HepG2 (cell line): ENCODE data around the gene BRMS1. TPM values are rescaled to one million over a fixed set of nuclear protein-coding genes. Genes with fewer than 3 reads are reported as not detected.
"Not testable (repeated sequence)": the region's sequence is repeated elsewhere in the genome, so short reads cannot be mapped to it uniquely, and the experiment has no call there.

Source experiments
- ATAC-seq: fragments of 200-7000 bp; cut with Tn5 transposase; 3 replicates; pipeline ENCODE4 v1.9.1; 2020; ENCODE audit warnings: mild to moderate bottlenecking, moderate library complexity
- BruUV-seq: library from RNA; stranded (reverse); fragments of 400-500 nt; replicated peaks from 2 replicates; lab custom pipeline; 2021; lab: Mats Ljungman, UMichigan
- CTCF ChIA-PET: fragments of 300-600 bp; formaldehyde crosslinking; extraction: SDS; loops from one replicate; lab custom pipeline; 2021; ENCODE audit warnings: low total read pairs, inconsistent platforms, low intra/inter-chr PET ratio; lab: Yijun Ruan, JAX
- POLR2A ChIA-PET: fragments of 350-600 bp; sonication (Branson Sonifier 250); formaldehyde crosslinking; loops from one replicate; lab custom pipeline; 2020; ENCODE audit warnings: antibody characterized with exemption, inconsistent platforms; lab: Yijun Ruan, JAX
- DNase-seq: peaks from one replicate; pipeline ENCODE4 v3.0.0-alpha.2; 2015; ENCODE audit warnings: low spot score
- FAIRE-seq: peaks from 3 replicates; lab custom pipeline; 2011; peaks lifted over from hg19 to GRCh38; lab: Jason Lieb, UNC
- H2AFZ ChIP-seq: one replicate; pipeline ENCODE4 v1.6.1; 2011; ENCODE audit warnings: low read length, inconsistent platforms
- H3K27ac ChIP-seq: fragments of 300-600 bp; 3 replicates; pipeline ENCODE4 v1.8.0; 2011; ENCODE audit warnings: mixed run types, mild to moderate bottlenecking, mixed read lengths, low read length, inconsistent platforms; ENCODE audit not compliant: insufficient read depth; ENCODE audit errors: extremely low read length
- H3K27me3 ChIP-seq, 2 experiments: fragments of 200-600 bp in 1 of 2; 2 replicates in 1 of 2; 3 replicates in 1 of 2; pipeline versions ENCODE4 v1.6.0 to v1.8.0; 2011; ENCODE audit warnings: low read length in 2 of 2, mild to moderate bottlenecking in 2 of 2, moderate library complexity in 2 of 2, inconsistent platforms in 1 of 2; ENCODE audit not compliant: insufficient read depth in 2 of 2, control insufficient read depth in 1 of 2
- H3K36me3 ChIP-seq, 2 experiments: fragments of 200-600 bp in 1 of 2; replicated peaks in 1 of 2; 2 replicates in 1 of 2; 3 replicates in 1 of 2; pipeline versions ENCODE4 v1.5.1 to v1.8.0; 2011; ENCODE audit warnings: low read length in 2 of 2, inconsistent platforms in 1 of 2; ENCODE audit not compliant: insufficient read depth in 2 of 2, control insufficient read depth in 1 of 2
- H3K4me1 ChIP-seq: 2 replicates; pipeline ENCODE4 v1.5.1; 2012; ENCODE audit warnings: low read length, inconsistent platforms; ENCODE audit not compliant: insufficient read depth
- H3K4me2 ChIP-seq: 2 replicates; pipeline ENCODE4 v1.6.0; 2011; ENCODE audit warnings: low read depth, low read length, inconsistent platforms
- H3K4me3 ChIP-seq, 3 experiments: fragments of 200-600 bp in 1 of 3; sonication (generic), shearing (Covaris generic) in 1 of 3; replicated peaks in 1 of 3; 2 replicates each; pipeline ENCODE4 v1.5.1; 2011 to 2016; ENCODE audit warnings: low read length in 3 of 3, inconsistent platforms in 2 of 3, low read depth in 2 of 3, mild to moderate bottlenecking in 2 of 3, control low read depth in 1 of 3, mixed read lengths in 1 of 3; ENCODE audit not compliant: insufficient read depth in 1 of 3
- H3K79me2 ChIP-seq: one replicate; pipeline ENCODE4 v1.6.1; 2011; ENCODE audit warnings: low read length, inconsistent platforms; ENCODE audit not compliant: insufficient read depth
- H3K9ac ChIP-seq: 2 replicates; pipeline ENCODE4 v1.6.0; 2011; ENCODE audit warnings: mild to moderate bottlenecking, low read depth, low read length, inconsistent platforms; ENCODE audit not compliant: insufficient read depth
- H3K9me3 ChIP-seq: 2 replicates; pipeline ENCODE4 v1.5.1; 2012; ENCODE audit warnings: mild to moderate bottlenecking, low read length
- H4K20me1 ChIP-seq: 2 replicates; pipeline ENCODE4 v1.6.0; 2011; ENCODE audit warnings: inconsistent platforms, mild to moderate bottlenecking, low read length, moderate library complexity; ENCODE audit not compliant: insufficient read depth
- ARID3A ChIP-seq: IDR thresholded peaks from 2 replicates; pipeline ENCODE4 v1.6.1; 2012; ENCODE audit warnings: low read depth, low read length, improper control_type of control experiment
- NR2F6 ChIP-seq, 2 experiments: IDR thresholded peaks; 2 replicates each; pipeline ENCODE4 v1.6.1; 2016; ENCODE audit warnings: antibody characterized with exemption in 1 of 2, mild to moderate bottlenecking in 1 of 2
- THYN1 ChIP-seq: sonication (generic); formaldehyde crosslinking; IDR thresholded peaks from 2 replicates; pipeline ENCODE4 v1.8.1; 2023; ENCODE audit warnings: low read depth, mild to moderate bottlenecking, moderate library complexity, missing genetic modification reagents, borderline replicate concordance
- ZNF280B ChIP-seq: sonication (generic); formaldehyde crosslinking; IDR thresholded peaks from 2 replicates; pipeline ENCODE4 v1.5.0; 2020; ENCODE audit warnings: missing genetic modification reagents, mild to moderate bottlenecking, borderline replicate concordance
- ZNF724P ChIP-seq: sonication (generic); formaldehyde crosslinking; IDR thresholded peaks from 2 replicates; pipeline ENCODE4 v1.8.0; 2022; ENCODE audit warnings: missing genetic modification reagents, borderline replicate concordance
- ZSCAN25 ChIP-seq: sonication (generic); formaldehyde crosslinking; IDR thresholded peaks from 2 replicates; pipeline ENCODE4 v1.8.0; 2022; ENCODE audit warnings: mild to moderate bottlenecking, missing genetic modification reagents
- WGBS: methylation state at CpG from one replicate; pipeline ENCODE4 v1.1.6; 2017; ENCODE audit warnings: low lambda C conversion rate; 5-methylcytosine and 5-hydroxymethylcytosine counted together
- in situ Hi-C: cut with HindIII; loops from 2 replicates; pipeline ENCODE4 v1.10.0; 2017; ENCODE audit warnings: low pct_unique_long_range_greater_than_20kb; ENCODE audit not compliant: extremely low pct_ligation_motif_present
- intact Hi-C: fragments of 100-400 bp; cut with micrococcal nuclease; formaldehyde crosslinking; loops from one replicate; pipeline ENCODE4 v1.10.0; 2022; ENCODE audit not compliant: unreplicated experiment
- polyA plus RNA-seq, 8 experiments: library from polyadenylated mRNA; depleted of rRNA in 3 of 8; stranded (reverse) in 7 of 8; unstranded in 1 of 8; fragments of >200 nt; fragmentation: Illumina TruSeq in 4 of 8; extraction: Trizol in 4 of 8; gene quantifications; 2 replicates each; pipeline versions ENCODE4 v1.2.1 to v1.2.3, GENCODE V29; 2011 to 2016; ENCODE audit warnings: low read depth in 4 of 8, missing spikeins in 1 of 8, mixed read lengths in 1 of 8; ENCODE audit not compliant: insufficient read depth in 1 of 8
- total RNA-seq, 5 experiments: library from RNA; depleted of rRNA; stranded (reverse); fragments of >200 nt; fragmentation: Illumina TruSeq; extraction: Trizol; gene quantifications; 2 replicates each; pipeline ENCODE4 v1.2.3, GENCODE V29; 2016; ENCODE audit warnings: low read depth in 1 of 5

The BRMS1 gene
- total and polyA plus RNA-seq, 2 of the 13 experiments (the other 11 are each of a cell fraction or from before 2014, with no cell fraction given) = 15.8 to 55.7 TPM

- H3K9me3 ChIP-seq, H3K9ac ChIP-seq, H3K4me3 ChIP-seq, POLR2A ChIA-PET, BruUV-seq, H3K27ac ChIP-seq, DNase-seq, H2AFZ ChIP-seq, FAIRE-seq, H3K79me2 ChIP-seq, intact Hi-C loops, ATAC-seq, in situ Hi-C loops, H4K20me1 ChIP-seq, H3K4me2 ChIP-seq, H3K36me3 ChIP-seq: not testable (repeated sequence)
- peaks cover 0 to 21% of the 10 kb centered on the region in 2 experiments; a peak in 3 of 5 replicates for H3K27me3 ChIP-seq
- H3K4me1 ChIP-seq = peaks cover 52% of the 10 kb centered on the region
- 71% methylated on average over 6 of the region's 6 CpGs for WGBS
- CTCF ChIA-PET = interaction anchor here (2.2 kb wide), 1 partner anchor 9 kb away, joined by 24 read pairs; no protein-coding TSS in a partner anchor
Observed at GRCh38 chr11:66320748-66321147, 24.2 kb downstream of the BRMS1 start.

GRCh38 chr11:66320289-66320688 is 24.6 kb downstream of the BRMS1 start:
- H3K27me3 ChIP-seq = peaks cover 0 to 17% of the 10 kb centered on the region in 2 experiments; a peak in 3 of 5 replicates
- H3K4me3 ChIP-seq, BruUV-seq, intact Hi-C loops, DNase-seq, H3K36me3 ChIP-seq, H3K9ac ChIP-seq, in situ Hi-C loops, CTCF ChIA-PET, H3K4me2 ChIP-seq, H3K79me2 ChIP-seq, POLR2A ChIA-PET, H2AFZ ChIP-seq, H4K20me1 ChIP-seq, ATAC-seq, H3K9me3 ChIP-seq, H3K27ac ChIP-seq, FAIRE-seq: not testable (repeated sequence)
- 70% methylated on average over 2 of the region's 2 CpGs for WGBS
- H3K4me1 ChIP-seq = peaks cover 47% of the 10 kb centered on the region

GRCh38 chr11:66318600-66318970 is 26.3 kb downstream of the BRMS1 start:
- no peaks in the 10 kb centered on the region for H3K9me3 ChIP-seq
- intact Hi-C loops (loop anchor here (10.0 kb wide), 1 partner anchor 66 kb away; no protein-coding TSS in a partner anchor), in situ Hi-C loops (no loop called here)
- H3K36me3 ChIP-seq = no peaks in the 10 kb centered on the region
- no peak overlapping the region for H3K27ac ChIP-seq
- DNase-seq (no peak), FAIRE-seq (no peak), ATAC-seq (no peak)
- H3K4me3 ChIP-seq = no peak overlapping the region
- H3K4me2 ChIP-seq = peak overlapping the region; percentile 78
- no peaks in the 10 kb centered on the region for H4K20me1 ChIP-seq
- 0 out of 5 replicates have a peak, but pooled peaks cover 0 to 7% of the 10 kb centered on the region in 2 experiments for H3K27me3 ChIP-seq
- no TSS peak for BruUV-seq
- CTCF ChIA-PET = no interaction called here
- no peak overlapping the region for H2AFZ ChIP-seq
- peaks cover 51% of the 10 kb centered on the region for H3K4me1 ChIP-seq
- no peaks in the 10 kb centered on the region for H3K79me2 ChIP-seq
- no peak overlapping the region for H3K9ac ChIP-seq
- WGBS = 17% methylated on average over 3 of the region's 3 CpGs
- POLR2A ChIA-PET = interaction anchor here (1.0 to 3.7 kb wide), 7 partner anchors 8 to 51 kb away, joined by 3 to 28 read pairs (median 6); partner anchors contain the start of genes B4GAT1, RIN1 and YIF1A
- TF ChIP-seq ZNF724P (CRISPR knock-in tag) (0 out of 2 replicates have a peak, but pooled peaks have one; percentile 52), ZNF280B (CRISPR knock-in tag) (no peak), NR2F6 (IDR thresholded peaks at IDR 0.05) (no peak), NR2F6 (CRISPR knock-in tag; IDR thresholded peaks at IDR 0.05) (no peak), ARID3A (no peak), ZSCAN25 (CRISPR knock-in tag) (no peak), THYN1 (CRISPR knock-in tag) (no peak)
